Astrocyte (in vitro differentiated cells and primary cell): ENCODE data around the gene RBFOX2.

Source experiments
- EZH2 ChIP-seq: IDR thresholded peaks from 2 replicates; pipeline ENCODE4 v1.6.1; 2012; ENCODE audit warnings: mild to moderate bottlenecking, low read length, inconsistent platforms; ENCODE audit not compliant: insufficient read depth
- TF ChIP-seq, protein P1 (sequence below): IDR thresholded peaks from 2 replicates; pipeline ENCODE4 v1.5.1; 2011; ENCODE audit warnings: low read depth, mild to moderate bottlenecking, inconsistent platforms, low read length, moderate library complexity; ENCODE audit not compliant: insufficient read depth

DNA sequence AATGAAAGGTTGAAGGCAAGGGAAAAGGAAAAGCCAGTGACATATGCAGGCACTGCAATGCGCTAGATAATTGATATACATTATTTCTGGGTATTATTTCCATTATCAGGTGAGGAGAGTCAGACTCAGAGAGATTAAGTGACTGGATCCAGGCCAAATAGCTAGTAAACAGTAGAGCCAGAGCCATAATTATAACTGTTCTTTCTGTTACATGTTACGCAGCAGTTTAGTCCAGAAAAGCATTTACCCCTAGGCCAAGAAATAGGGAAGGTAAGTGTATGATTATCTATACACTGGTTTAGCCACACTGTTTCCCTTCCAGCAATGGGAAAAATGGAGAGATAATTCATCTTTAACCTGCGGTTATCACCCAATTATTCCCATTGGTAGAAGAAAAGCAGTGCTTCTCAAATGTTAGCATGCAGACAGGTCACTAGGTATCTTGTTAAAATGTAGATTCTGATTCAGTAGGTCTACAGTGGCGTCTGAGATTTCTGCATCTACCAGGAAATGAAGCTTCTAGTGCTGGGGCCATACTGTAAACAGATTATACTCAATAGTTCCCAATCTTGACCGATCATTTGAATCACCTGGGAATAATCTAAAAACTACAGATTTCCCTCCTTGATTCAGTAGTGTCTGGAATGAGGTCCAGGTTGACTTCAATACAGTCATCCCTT, 69.4 kb downstream of the RBFOX2 start:
- no peak for TF ChIP-seq EZH2
- TF ChIP-seq, protein P1, sequence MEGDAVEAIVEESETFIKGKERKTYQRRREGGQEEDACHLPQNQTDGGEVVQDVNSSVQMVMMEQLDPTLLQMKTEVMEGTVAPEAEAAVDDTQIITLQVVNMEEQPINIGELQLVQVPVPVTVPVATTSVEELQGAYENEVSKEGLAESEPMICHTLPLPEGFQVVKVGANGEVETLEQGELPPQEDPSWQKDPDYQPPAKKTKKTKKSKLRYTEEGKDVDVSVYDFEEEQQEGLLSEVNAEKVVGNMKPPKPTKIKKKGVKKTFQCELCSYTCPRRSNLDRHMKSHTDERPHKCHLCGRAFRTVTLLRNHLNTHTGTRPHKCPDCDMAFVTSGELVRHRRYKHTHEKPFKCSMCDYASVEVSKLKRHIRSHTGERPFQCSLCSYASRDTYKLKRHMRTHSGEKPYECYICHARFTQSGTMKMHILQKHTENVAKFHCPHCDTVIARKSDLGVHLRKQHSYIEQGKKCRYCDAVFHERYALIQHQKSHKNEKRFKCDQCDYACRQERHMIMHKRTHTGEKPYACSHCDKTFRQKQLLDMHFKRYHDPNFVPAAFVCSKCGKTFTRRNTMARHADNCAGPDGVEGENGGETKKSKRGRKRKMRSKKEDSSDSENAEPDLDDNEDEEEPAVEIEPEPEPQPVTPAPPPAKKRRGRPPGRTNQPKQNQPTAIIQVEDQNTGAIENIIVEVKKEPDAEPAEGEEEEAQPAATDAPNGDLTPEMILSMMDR, result no peak
